Measurements from ENCODE around the gene ST8SIA3.

ST8SIA3 gene

GRCh38 chr18:57333940-57334339 is 18.4 kb upstream of the ST8SIA3 start:
- Histone ChIP-seq H3K9me3 (ENCODE audit: control insufficient read depth, low read length) (no peaks in the 10 kb centered on the region), H3K4me3 (ENCODE audit: insufficient read depth, low read depth, low read length) (no peak overlapping the region), H3K36me3 (ENCODE audit: control insufficient read depth, insufficient read depth, low read length) (no peaks in the 10 kb centered on the region), H3K27me3 (ENCODE audit: control insufficient read depth, insufficient read depth, low read length, poor library complexity, severe bottlenecking) (no peaks in the 10 kb centered on the region), H3K4me1 (ENCODE audit: control insufficient read depth, insufficient read depth, low read length) (no peaks in the 10 kb centered on the region), H3K27ac (ENCODE audit: insufficient read depth, low read depth, low read length, poor library complexity, severe bottlenecking) (no peak overlapping the region)
- WGBS, 2 experiments, result 82% methylated on average over 5 of the region's 5 CpGs

GRCh38 chr18:57334383-57334782 is 18.0 kb upstream of the ST8SIA3 start:
- WGBS, 2 experiments, result 89% methylated on average over 5 to 6 of the region's 6 CpGs
- H3K27ac ChIP-seq (ENCODE audit: insufficient read depth, low read depth, low read length, poor library complexity, severe bottlenecking), result no peak overlapping the region

GRCh38 chr18:57336343-57336742 is 16.0 kb upstream of the ST8SIA3 start:
- no peaks in the 10 kb centered on the region for H3K27me3 ChIP-seq (ENCODE audit: control insufficient read depth, insufficient read depth, low read length, poor library complexity, severe bottlenecking)
- H3K4me3 ChIP-seq (ENCODE audit: insufficient read depth, low read depth, low read length), result no peak overlapping the region
- no peaks in the 10 kb centered on the region for H3K4me1 ChIP-seq (ENCODE audit: control insufficient read depth, insufficient read depth, low read length)
- 84 to 89% methylated on average over 2 of the region's 2 CpGs for WGBS, 2 experiments
- H3K27ac ChIP-seq (ENCODE audit: insufficient read depth, low read depth, low read length, poor library complexity, severe bottlenecking), result no peak overlapping the region
- no peaks in the 10 kb centered on the region for H3K36me3 ChIP-seq (ENCODE audit: control insufficient read depth, insufficient read depth, low read length)
- no peaks in the 10 kb centered on the region for H3K9me3 ChIP-seq (ENCODE audit: control insufficient read depth, low read length)

More at GRCh38 chr18:57334383-57334782, 18.0 kb upstream of the ST8SIA3 start:
- Histone ChIP-seq H3K27me3 (ENCODE audit: control insufficient read depth, insufficient read depth, low read length, poor library complexity, severe bottlenecking) (no peaks in the 10 kb centered on the region), H3K36me3 (ENCODE audit: control insufficient read depth, insufficient read depth, low read length) (no peaks in the 10 kb centered on the region), H3K9me3 (ENCODE audit: control insufficient read depth, low read length) (no peaks in the 10 kb centered on the region), H3K4me1 (ENCODE audit: control insufficient read depth, insufficient read depth, low read length) (no peaks in the 10 kb centered on the region), H3K4me3 (ENCODE audit: insufficient read depth, low read depth, low read length) (no peak overlapping the region)

GRCh38 chr18:57337890-57338289 is 14.5 kb upstream of the ST8SIA3 start:
- no peak overlapping the region for H3K27ac ChIP-seq (ENCODE audit: insufficient read depth, low read depth, low read length, poor library complexity, severe bottlenecking)
- no peaks in the 10 kb centered on the region for H3K9me3 ChIP-seq (ENCODE audit: control insufficient read depth, low read length)
- no peaks in the 10 kb centered on the region for H3K4me1 ChIP-seq (ENCODE audit: control insufficient read depth, insufficient read depth, low read length)
- H3K4me3 ChIP-seq (ENCODE audit: insufficient read depth, low read depth, low read length), result no peak overlapping the region
- H3K36me3 ChIP-seq (ENCODE audit: control insufficient read depth, insufficient read depth, low read length), result no peaks in the 10 kb centered on the region
- H3K27me3 ChIP-seq (ENCODE audit: control insufficient read depth, insufficient read depth, low read length, poor library complexity, severe bottlenecking), result no peaks in the 10 kb centered on the region
- 93 to 94% methylated on average over 4 of the region's 4 CpGs for WGBS, 2 experiments

- 79 to 100% methylated on average over 1 of the region's 1 CpG for WGBS, 2 experiments
- Histone ChIP-seq H3K27me3 (ENCODE audit: control insufficient read depth, insufficient read depth, low read length, poor library complexity, severe bottlenecking) (no peaks in the 10 kb centered on the region), H3K36me3 (ENCODE audit: control insufficient read depth, insufficient read depth, low read length) (no peaks in the 10 kb centered on the region)
Measured at GRCh38 chr18:57343833-57344232, 8.5 kb upstream of the ST8SIA3 start.

GRCh38 chr18:57346876-57347275 is 5.5 kb upstream of the ST8SIA3 start:
- Histone ChIP-seq H3K9me3 (ENCODE audit: control insufficient read depth, low read length) (no peaks in the 10 kb centered on the region), H3K36me3 (ENCODE audit: control insufficient read depth, insufficient read depth, low read length) (no peaks in the 10 kb centered on the region), H3K27ac (ENCODE audit: insufficient read depth, low read depth, low read length, poor library complexity, severe bottlenecking) (no peak overlapping the region), H3K27me3 (ENCODE audit: control insufficient read depth, insufficient read depth, low read length, poor library complexity, severe bottlenecking) (peaks cover 12% of the 10 kb centered on the region), H3K4me1 (ENCODE audit: control insufficient read depth, insufficient read depth, low read length) (no peaks in the 10 kb centered on the region), H3K4me3 (ENCODE audit: insufficient read depth, low read depth, low read length) (no peak overlapping the region)
- WGBS, 2 experiments, result 92% methylated on average over 2 of the region's 2 CpGs

More at GRCh38 chr18:57343833-57344232, 8.5 kb upstream of the ST8SIA3 start:
- Histone ChIP-seq H3K9me3 (ENCODE audit: control insufficient read depth, low read length) (no peaks in the 10 kb centered on the region), H3K4me1 (ENCODE audit: control insufficient read depth, insufficient read depth, low read length) (no peaks in the 10 kb centered on the region), H3K27ac (ENCODE audit: insufficient read depth, low read depth, low read length, poor library complexity, severe bottlenecking) (no peak overlapping the region), H3K4me3 (ENCODE audit: insufficient read depth, low read depth, low read length) (no peak overlapping the region)

- Histone ChIP-seq H3K27ac (ENCODE audit: insufficient read depth, low read depth, low read length, poor library complexity, severe bottlenecking) (no peak overlapping the region), H3K4me1 (ENCODE audit: control insufficient read depth, insufficient read depth, low read length) (no peaks in the 10 kb centered on the region), H3K27me3 (ENCODE audit: control insufficient read depth, insufficient read depth, low read length, poor library complexity, severe bottlenecking) (peaks cover 14% of the 10 kb centered on the region), H3K4me3 (ENCODE audit: insufficient read depth, low read depth, low read length) (no peak overlapping the region), H3K36me3 (ENCODE audit: control insufficient read depth, insufficient read depth, low read length) (no peaks in the 10 kb centered on the region), H3K9me3 (ENCODE audit: control insufficient read depth, low read length) (no peaks in the 10 kb centered on the region)
- WGBS, 2 experiments, result 89 to 91% methylated on average over 11 of the region's 11 CpGs
Measured at GRCh38 chr18:57347784-57348183, 4.6 kb upstream of the ST8SIA3 start.

- H3K9me3 ChIP-seq (ENCODE audit: control insufficient read depth, low read length), result no peaks in the 10 kb centered on the region
- H3K27me3 ChIP-seq (ENCODE audit: control insufficient read depth, insufficient read depth, low read length, poor library complexity, severe bottlenecking), result peaks cover 14% of the 10 kb centered on the region
- WGBS, 2 experiments, result 0% methylated on average over 23 of the region's 23 CpGs
- peak overlapping the region; percentile 65 for H3K4me3 ChIP-seq (ENCODE audit: insufficient read depth, low read depth, low read length)
- H3K4me1 ChIP-seq (ENCODE audit: control insufficient read depth, insufficient read depth, low read length), result peaks cover 4% of the 10 kb centered on the region
- H3K27ac ChIP-seq (ENCODE audit: insufficient read depth, low read depth, low read length, poor library complexity, severe bottlenecking), result no peak overlapping the region
- no peaks in the 10 kb centered on the region for H3K36me3 ChIP-seq (ENCODE audit: control insufficient read depth, insufficient read depth, low read length)
Measured at GRCh38 chr18:57352761-57353136, 392 bp downstream of the ST8SIA3 start.

GRCh38 chr18:57353137-57353939 is 981 bp downstream of the ST8SIA3 start:
- Histone ChIP-seq H3K4me1 (ENCODE audit: control insufficient read depth, insufficient read depth, low read length) (peaks cover 4% of the 10 kb centered on the region), H3K27ac (ENCODE audit: insufficient read depth, low read depth, low read length, poor library complexity, severe bottlenecking) (no peak overlapping the region), H3K9me3 (ENCODE audit: control insufficient read depth, low read length) (no peaks in the 10 kb centered on the region), H3K27me3 (ENCODE audit: control insufficient read depth, insufficient read depth, low read length, poor library complexity, severe bottlenecking) (peaks cover 14% of the 10 kb centered on the region), H3K36me3 (ENCODE audit: control insufficient read depth, insufficient read depth, low read length) (no peaks in the 10 kb centered on the region), H3K4me3 (ENCODE audit: insufficient read depth, low read depth, low read length) (peak overlapping the region; percentile 65)
- 0% methylated on average over 61 of the region's 61 CpGs for WGBS, 2 experiments

- H3K4me1 ChIP-seq (ENCODE audit: control insufficient read depth, insufficient read depth, low read length), result peaks cover 4% of the 10 kb centered on the region
- 0 to 1% methylated on average over 37 of the region's 37 CpGs for WGBS, 2 experiments
- no peak overlapping the region for H3K27ac ChIP-seq (ENCODE audit: insufficient read depth, low read depth, low read length, poor library complexity, severe bottlenecking)
- H3K9me3 ChIP-seq (ENCODE audit: control insufficient read depth, low read length), result no peaks in the 10 kb centered on the region
- H3K4me3 ChIP-seq (ENCODE audit: insufficient read depth, low read depth, low read length), result peak overlapping the region; percentile 65
- H3K36me3 ChIP-seq (ENCODE audit: control insufficient read depth, insufficient read depth, low read length), result no peaks in the 10 kb centered on the region
- peaks cover 14% of the 10 kb centered on the region for H3K27me3 ChIP-seq (ENCODE audit: control insufficient read depth, insufficient read depth, low read length, poor library complexity, severe bottlenecking)
Measured at GRCh38 chr18:57353940-57354461, 1.6 kb downstream of the ST8SIA3 start.
